ENCODE data around the gene SNIP1.
A peak's percentile ranks its signal among the peaks of the same experiment; 100 is the strongest.

The SNIP1 gene

GRCh38 chr1:37553927-37554808 lies at the start of gene SNIP1 (continued):
- TF ChIP-seq ZNF76 (tag by site-specific recombination; IDR thresholded peaks at IDR 0.05; ENCODE audit: borderline replicate concordance, low read depth) (peak; percentile 91), ZFP3 (tag by site-specific recombination; IDR thresholded peaks at IDR 0.05; ENCODE audit: low read depth) (no peak), ZNF169 (tag by site-specific recombination; IDR thresholded peaks at IDR 0.05) (no peak), ZNF148 (tag by site-specific recombination; IDR thresholded peaks at IDR 0.05; ENCODE audit: borderline replicate concordance) (no peak), ZNF184 (tag by site-specific recombination; IDR thresholded peaks at IDR 0.05) (no peak), ZNF837 (tag by site-specific recombination; IDR thresholded peaks at IDR 0.05) (no peak), ZNF707 (tag by site-specific recombination; IDR thresholded peaks at IDR 0.05) (no peak), ZNF677 (tag by site-specific recombination; IDR thresholded peaks at IDR 0.05) (no peak), ZNF274 (IDR thresholded peaks at IDR 0.05; ENCODE audit: low read length) (no peak), ZNF274 (tag by site-specific recombination; IDR thresholded peaks at IDR 0.05; ENCODE audit: borderline replicate concordance) (no peak), ZNF280C (tag by site-specific recombination; IDR thresholded peaks at IDR 0.05) (no peak), ZBTB48 (tag by site-specific recombination; IDR thresholded peaks at IDR 0.05) (no peak), ZNF140 (tag by site-specific recombination; IDR thresholded peaks at IDR 0.05) (no peak), ZNF362 (tag by site-specific recombination; IDR thresholded peaks at IDR 0.05) (no peak), ZNF561 (tag by site-specific recombination; IDR thresholded peaks at IDR 0.05; ENCODE audit: borderline replicate concordance) (no peak), ZNF791 (tag by site-specific recombination; IDR thresholded peaks at IDR 0.05) (no peak), ATF2 (tag by site-specific recombination; IDR thresholded peaks at IDR 0.05; ENCODE audit: low read depth) (no peak), ZNF341 (tag by site-specific recombination; IDR thresholded peaks at IDR 0.05; ENCODE audit: low read depth) (peak; percentile 58), ZNF629 (tag by site-specific recombination; IDR thresholded peaks at IDR 0.05) (peak; percentile 83), ZNF701 (tag by site-specific recombination; IDR thresholded peaks at IDR 0.05) (no peak), MZF1 (tag by site-specific recombination; IDR thresholded peaks at IDR 0.05; ENCODE audit: borderline replicate concordance) (no peak), ZNF596 (tag by site-specific recombination; IDR thresholded peaks at IDR 0.05) (no peak), ZNF544 (tag by site-specific recombination; IDR thresholded peaks at IDR 0.05) (no peak), ZBTB6 (tag by site-specific recombination; IDR thresholded peaks at IDR 0.05) (no peak), GLIS2 (tag by site-specific recombination; IDR thresholded peaks at IDR 0.05) (peak; percentile 31; the same call in 1 of the 2 replicates), ZNF133 (tag by site-specific recombination; IDR thresholded peaks at IDR 0.05) (0 out of 2 replicates have a peak, but pooled peaks have one; percentile 17), ZNF558 (tag by site-specific recombination; IDR thresholded peaks at IDR 0.05) (peak; percentile 77), ZNF416 (tag by site-specific recombination; IDR thresholded peaks at IDR 0.05) (no peak), ZNF777 (tag by site-specific recombination; IDR thresholded peaks at IDR 0.05; ENCODE audit: borderline replicate concordance) (no peak), ZSCAN23 (tag by site-specific recombination; IDR thresholded peaks at IDR 0.05) (peak; percentile 46; the same call in 1 of the 2 replicates), ZNF639 (tag by site-specific recombination; IDR thresholded peaks at IDR 0.05) (peak; percentile 65; the same call in 1 of the 2 replicates)

Measured in HEK293 (cell line).